Lower leg skin (tissue), 3 donors: ENCODE data around the gene WDR91.

Source experiments
- POLR2A ChIP-seq, 2 donors: fragments of 450-650 bp; IDR thresholded peaks; one replicate each; pipeline ENCODE4 v1.6.1; 2016 to 2017; ENCODE audit warnings: antibody characterized with exemption in 2 of 2, mild to moderate bottlenecking in 1 of 2, moderate library complexity in 1 of 2
- TF ChIP-seq, protein P1 (sequence below), 3 donors: fragments of 450-650 bp; IDR thresholded peaks; one replicate each; pipeline ENCODE4 v1.5.1; 2016; ENCODE audit warnings: antibody characterized with exemption in 3 of 3, mild to moderate bottlenecking in 3 of 3, moderate library complexity in 2 of 3

DNA sequence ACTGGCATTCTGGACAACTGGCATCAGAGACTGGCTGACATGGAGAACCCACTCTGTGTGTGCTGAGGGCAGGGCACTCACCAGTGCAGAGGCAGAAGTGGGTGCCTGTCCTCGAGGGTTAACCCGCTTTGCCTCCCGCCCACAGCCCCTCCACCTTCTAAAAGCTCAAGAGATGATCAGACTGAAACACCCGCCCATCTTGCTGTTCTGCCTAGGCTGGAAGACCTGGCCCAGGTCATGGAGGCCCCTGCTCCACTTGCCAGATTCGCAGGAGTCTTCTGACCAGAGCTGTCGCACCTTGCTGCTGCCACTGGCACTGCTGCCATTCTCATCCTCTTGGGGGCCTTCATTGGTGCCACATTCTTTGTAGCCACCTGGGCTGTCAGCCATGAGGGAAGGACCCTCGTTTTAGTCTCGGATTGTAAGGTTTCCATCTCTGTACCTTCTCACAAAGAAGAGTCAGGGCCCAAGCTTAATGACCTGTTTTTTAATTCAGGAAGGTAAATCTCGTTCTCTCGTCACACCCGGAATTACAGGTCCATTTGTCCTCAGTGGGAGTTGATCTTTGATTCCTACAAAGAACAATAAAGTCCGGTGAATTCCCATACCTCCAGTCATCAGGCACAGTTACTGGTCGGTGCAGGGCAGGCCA lies 42.7 kb downstream of the WDR91 start:
- TF ChIP-seq, protein P1, sequence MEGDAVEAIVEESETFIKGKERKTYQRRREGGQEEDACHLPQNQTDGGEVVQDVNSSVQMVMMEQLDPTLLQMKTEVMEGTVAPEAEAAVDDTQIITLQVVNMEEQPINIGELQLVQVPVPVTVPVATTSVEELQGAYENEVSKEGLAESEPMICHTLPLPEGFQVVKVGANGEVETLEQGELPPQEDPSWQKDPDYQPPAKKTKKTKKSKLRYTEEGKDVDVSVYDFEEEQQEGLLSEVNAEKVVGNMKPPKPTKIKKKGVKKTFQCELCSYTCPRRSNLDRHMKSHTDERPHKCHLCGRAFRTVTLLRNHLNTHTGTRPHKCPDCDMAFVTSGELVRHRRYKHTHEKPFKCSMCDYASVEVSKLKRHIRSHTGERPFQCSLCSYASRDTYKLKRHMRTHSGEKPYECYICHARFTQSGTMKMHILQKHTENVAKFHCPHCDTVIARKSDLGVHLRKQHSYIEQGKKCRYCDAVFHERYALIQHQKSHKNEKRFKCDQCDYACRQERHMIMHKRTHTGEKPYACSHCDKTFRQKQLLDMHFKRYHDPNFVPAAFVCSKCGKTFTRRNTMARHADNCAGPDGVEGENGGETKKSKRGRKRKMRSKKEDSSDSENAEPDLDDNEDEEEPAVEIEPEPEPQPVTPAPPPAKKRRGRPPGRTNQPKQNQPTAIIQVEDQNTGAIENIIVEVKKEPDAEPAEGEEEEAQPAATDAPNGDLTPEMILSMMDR (IDR thresholded peaks at IDR 0.05): no peak
- no peak for TF ChIP-seq POLR2A (IDR thresholded peaks at IDR 0.05)
